Neural progenitor cell (in vitro differentiated cells): ENCODE results near the gene TEDDM1. TPM values are rescaled to one million over a fixed set of nuclear protein-coding genes. Genes with fewer than 3 reads are reported as not detected.

Experiments used
- total RNA-seq: library from RNA; depleted of rRNA; stranded (reverse); fragments of >200 nt; gene quantifications from 2 replicates; pipeline ENCODE4 v1.2.3, GENCODE V29; 2015; ENCODE audit warnings: low replicate concordance

The TEDDM1 gene
- total RNA-seq, 1 donor from 2014 or later: not detected

Other genes starting within 250 kb of the TEDDM1 start
- 428 and 695 TPM in 2 replicates for gene GLUL, start 8.9 kb downstream of the TEDDM1 start, total RNA-seq
- gene RGSL1, start 49.5 kb upstream of the TEDDM1 start, total RNA-seq: not detected in 2 replicates
- gene RNASEL, start 188.6 kb upstream of the TEDDM1 start, total RNA-seq: 3.6 and 6.2 TPM in 2 replicates
- 12.5 and 16.4 TPM in 2 replicates for gene RGS16, start 203.7 kb upstream of the TEDDM1 start, total RNA-seq